ENCODE data around the gene SORCS1.

SORCS1 gene

DNA sequence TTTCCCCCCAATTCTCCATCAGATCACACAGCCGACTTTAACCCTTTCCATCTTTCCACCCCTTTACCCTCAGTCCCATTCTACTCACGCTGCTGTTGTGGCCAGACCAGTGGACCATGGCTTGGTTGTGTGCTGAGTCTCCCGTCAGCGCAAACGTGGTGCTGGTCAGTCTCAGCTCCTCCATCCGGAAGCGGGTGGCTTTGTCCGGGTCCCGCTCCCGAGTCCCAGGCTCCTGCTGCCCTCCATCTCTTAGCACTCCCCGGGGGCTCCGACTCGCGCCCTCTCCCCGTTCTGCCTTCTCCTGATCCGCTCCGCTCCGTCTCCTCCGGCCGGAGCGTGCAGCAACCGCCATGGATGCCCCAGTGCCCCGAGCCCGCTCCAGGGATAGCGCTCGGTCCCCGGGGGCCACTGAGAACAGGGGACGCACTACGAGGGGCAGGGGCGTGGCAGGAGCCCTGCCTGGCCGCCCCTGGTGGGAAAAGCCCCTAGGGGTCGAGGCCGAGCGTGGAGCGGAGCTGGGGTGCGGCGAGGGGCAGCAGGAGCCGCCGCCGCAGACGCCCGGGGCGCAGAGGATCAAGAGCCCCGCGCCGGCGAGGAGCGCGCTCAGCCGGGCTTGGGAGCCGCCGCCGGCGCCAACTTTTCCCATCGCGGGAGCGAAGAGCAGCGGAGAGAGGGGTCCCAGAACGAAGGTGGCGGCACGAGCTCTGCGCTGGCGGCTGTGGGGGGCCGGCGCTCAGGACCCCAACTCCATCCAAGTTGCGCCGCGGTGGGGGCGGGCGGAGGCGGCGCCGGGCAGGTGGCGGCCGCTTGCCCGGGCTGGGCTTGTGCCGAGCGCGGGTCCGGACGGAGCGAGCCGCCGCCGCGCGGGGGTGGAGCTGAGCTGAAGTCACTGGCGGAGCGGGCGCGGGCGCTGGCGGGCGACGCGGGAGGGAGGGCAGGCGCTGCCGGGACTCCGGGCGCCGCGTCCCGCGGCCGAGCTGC, at the start of gene SORCS1:
Gene SORCS1 (minus strand): TSS at position 826 of the 981 bp plus-strand sequence.
- no peak for DNase-seq (ENCODE audit: low read depth in 3 of 3)

DNA sequence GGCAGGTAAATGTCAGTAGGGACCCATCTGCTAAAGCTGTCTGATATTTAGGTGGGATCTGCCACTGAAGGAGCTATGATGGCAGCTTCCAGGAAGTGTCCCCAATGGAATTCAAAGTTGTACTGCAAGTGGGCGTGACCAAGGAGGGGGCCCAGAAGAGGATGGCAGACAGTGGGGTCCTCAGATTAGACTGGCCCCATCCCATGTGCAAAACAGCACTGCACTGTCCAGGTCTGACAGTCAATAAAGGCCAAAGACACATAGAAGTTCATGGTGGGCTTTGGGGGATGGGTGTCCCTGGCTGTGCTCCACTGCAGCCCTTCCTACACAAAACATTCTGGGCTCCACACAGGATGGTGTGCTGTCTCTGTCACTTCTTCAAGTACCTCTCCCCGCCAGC, 49.8 kb upstream of the SORCS1 start:
- DNase-seq (ENCODE audit: low read depth in 3 of 3): no peak

- DNase-seq (ENCODE audit: low read depth in 3 of 3): no peak
Observed at GRCh38 chr10:107213861-107214260, 49.4 kb upstream of the SORCS1 start.

DNA sequence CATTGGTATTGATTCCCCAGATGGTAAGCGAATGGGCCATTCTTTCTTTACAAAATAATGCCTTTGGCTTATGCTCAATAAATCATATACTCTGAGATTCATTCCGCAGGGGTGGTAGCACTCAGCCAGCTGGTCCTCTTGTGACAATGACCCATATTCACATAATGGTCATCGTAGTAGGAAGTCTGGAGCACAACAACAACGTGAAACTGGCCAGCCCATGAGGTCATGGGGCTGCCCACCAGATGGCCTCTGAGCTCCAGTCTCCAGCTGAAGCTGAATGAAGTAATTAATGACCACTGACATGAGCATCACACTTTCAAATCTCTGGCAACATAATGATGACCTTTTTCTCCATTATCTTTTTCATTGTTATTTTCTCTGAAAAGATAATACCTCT, 42.3 kb upstream of the SORCS1 start:
- DNase-seq (ENCODE audit: low read depth in 3 of 3): no peak

GRCh38 chr10:107169516-107169915, 5.0 kb upstream of the SORCS1 start:
- no peak for DNase-seq (ENCODE audit: low read depth in 3 of 3)

DNA sequence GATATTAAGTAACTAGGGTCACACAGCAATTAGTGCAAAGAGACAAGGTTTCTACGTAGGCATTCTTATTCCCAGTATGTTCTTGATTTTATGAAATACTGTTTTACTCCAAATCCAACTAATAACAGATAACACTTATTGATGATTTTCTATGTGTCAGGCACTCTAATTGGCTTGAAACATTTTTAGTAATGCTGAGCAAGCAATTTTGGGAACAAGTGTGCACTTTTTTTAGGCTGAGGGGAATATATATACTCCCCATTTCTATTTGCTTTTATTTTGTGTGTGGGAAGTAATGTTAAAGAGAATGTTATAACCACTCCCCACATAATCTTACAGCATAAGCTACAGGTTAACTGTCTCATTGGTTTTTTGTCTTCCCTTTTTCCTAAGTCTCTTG, 4.2 kb upstream of the SORCS1 start:
- DNase-seq (ENCODE audit: low read depth in 3 of 3): no peak

- no peak for DNase-seq (ENCODE audit: low read depth in 3 of 3)
Observed at GRCh38 chr10:107166403-107166802, 1.9 kb upstream of the SORCS1 start.

GRCh38 chr10:107164992-107165391, 486 bp upstream of the SORCS1 start:
- no peak for DNase-seq (ENCODE audit: low read depth in 3 of 3)

DNA sequence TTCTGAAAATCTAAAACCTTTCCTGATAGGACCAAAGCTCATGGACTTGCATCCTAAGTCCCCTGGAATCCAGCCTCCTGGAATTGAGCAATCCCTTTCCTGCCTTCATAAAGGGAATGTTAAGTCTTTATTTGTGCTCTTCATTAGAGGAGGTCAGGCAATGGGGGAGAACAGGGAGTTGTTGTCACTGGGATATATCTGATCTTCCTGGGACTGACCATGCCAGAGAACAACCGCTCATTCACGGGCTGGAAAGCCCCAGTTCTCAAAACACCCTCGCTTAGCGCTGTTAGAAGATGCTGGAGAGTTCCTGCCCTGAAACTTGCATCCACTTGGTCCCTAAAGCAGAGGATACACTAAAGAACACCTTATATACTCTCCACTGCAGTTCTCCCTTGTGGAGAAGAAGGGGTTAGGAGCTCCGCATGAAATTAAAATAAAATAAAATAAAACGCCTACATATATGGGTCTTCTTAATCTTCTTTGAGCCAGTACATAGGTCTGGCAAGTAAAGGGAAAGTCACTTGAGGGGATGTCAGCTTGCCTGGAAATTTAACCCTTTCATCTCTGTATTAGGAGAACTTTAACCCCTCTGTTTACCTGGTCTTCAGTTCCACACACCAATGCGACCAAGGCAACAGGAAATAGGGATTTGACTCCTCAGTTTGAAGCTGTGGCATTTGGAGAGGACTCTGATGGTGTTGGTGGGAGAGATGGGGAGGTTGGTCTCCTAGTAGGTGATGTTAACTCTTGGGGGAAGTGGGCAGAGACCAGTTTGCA, 1.2 kb downstream of the SORCS1 start:
- DNase-seq (ENCODE audit: low read depth in 3 of 3): no peak

DNA sequence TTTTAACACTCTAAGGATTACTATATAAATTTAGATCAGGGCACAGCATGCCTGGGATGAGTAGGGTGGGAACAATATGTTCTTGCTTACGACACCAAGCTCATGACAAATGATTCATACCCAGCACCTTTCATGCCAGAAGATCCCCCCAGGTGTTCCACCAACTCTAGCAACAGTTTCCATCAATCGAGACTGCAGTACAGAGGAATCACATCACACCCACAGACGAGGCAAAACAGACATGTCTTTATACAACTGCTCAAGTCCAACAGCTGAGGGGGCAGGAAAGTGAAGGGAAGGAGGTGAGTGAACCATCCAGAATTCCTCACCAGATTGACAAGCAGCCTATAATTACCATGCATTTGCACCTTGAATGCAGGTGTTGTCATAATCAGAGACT, 3.6 kb downstream of the SORCS1 start:
- no peak for DNase-seq (ENCODE audit: low read depth in 3 of 3)

GRCh38 chr10:107159871-107160270, 4.6 kb downstream of the SORCS1 start:
- DNase-seq (ENCODE audit: low read depth in 3 of 3): no peak

DNA sequence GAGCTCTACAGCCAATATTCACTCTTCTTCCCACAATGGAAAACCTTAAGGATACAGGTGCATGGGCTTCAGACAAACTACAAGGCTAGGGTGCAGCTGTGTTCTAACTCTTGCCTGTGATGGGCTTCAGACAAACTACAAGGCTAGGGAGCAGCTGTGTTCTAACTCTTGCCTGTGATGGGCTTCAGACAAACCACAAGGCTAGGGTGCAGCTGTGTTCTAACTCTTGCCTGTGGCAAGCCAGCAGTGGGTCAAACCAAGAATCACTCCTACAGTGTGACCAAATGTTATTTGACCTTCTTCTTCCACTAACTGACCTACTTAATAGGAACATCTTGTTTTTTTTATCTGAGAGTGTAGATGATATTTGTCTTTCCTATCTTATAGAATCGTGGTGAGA, 7.4 kb downstream of the SORCS1 start:
- no peak for DNase-seq (ENCODE audit: low read depth in 3 of 3)

- DNase-seq (ENCODE audit: low read depth in 3 of 3): no peak
Observed at GRCh38 chr10:107152087-107152486, 12.4 kb downstream of the SORCS1 start.

GRCh38 chr10:107148906-107149305, 15.6 kb downstream of the SORCS1 start:
- DNase-seq (ENCODE audit: low read depth in 3 of 3): no peak

GRCh38 chr10:107144490-107144889, 20.0 kb downstream of the SORCS1 start:
- DNase-seq (ENCODE audit: low read depth in 3 of 3): no peak

DNA sequence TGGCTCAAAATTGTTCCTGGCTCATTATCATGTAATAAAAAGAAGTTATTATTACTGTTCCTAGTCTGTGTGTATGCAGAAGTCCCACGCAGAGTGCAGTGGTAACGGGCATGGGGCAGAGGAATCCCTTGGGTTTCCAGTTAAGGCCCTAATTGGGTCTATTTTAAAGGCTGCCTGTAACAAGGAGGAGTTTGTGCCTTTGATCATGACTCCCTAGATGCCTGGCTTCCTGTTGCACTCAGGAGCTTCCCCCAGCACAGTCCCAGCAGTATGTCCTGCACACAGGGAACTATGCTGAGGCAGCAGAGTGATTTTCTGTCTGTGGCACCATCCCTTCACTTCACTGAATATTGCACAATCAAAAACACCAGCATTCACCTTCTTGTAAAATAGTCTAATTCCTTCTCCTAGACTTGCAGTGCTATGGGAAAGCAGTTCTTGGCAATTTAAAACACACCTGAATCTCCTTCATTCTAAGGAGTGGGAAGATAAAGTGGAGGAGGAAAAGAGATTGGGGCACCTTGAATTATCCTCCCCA, 22.9 kb downstream of the SORCS1 start:
- no peak for DNase-seq (ENCODE audit: low read depth in 3 of 3)

GRCh38 chr10:107139237-107139636, 25.3 kb downstream of the SORCS1 start:
- DNase-seq (ENCODE audit: low read depth in 3 of 3): no peak

DNA sequence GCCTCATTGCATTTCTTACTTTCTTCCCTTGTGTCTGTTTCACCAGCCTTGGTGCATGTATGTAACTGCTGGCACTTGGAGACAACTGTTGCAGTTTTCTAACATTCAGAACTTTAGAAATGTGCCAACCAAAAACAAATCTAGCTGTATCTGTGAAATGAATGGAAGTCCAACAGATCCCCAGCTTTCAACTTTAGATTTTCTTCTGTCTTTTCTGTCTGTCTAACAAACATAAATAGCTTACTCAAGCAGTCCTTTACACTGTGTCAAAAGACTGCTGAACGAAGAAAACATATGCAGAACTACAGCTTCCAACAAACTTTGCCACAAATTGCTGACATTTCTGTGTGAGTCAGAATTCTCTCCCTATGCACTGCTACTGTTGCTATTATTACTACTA, 30.9 kb downstream of the SORCS1 start:
- no peak for DNase-seq (ENCODE audit: low read depth in 3 of 3)

GRCh38 chr10:107129000-107129399, 35.5 kb downstream of the SORCS1 start:
- no peak for DNase-seq (ENCODE audit: low read depth in 3 of 3)

- DNase-seq (ENCODE audit: low read depth in 3 of 3): no peak
Observed at GRCh38 chr10:107126512-107127065, 37.9 kb downstream of the SORCS1 start.

DNA sequence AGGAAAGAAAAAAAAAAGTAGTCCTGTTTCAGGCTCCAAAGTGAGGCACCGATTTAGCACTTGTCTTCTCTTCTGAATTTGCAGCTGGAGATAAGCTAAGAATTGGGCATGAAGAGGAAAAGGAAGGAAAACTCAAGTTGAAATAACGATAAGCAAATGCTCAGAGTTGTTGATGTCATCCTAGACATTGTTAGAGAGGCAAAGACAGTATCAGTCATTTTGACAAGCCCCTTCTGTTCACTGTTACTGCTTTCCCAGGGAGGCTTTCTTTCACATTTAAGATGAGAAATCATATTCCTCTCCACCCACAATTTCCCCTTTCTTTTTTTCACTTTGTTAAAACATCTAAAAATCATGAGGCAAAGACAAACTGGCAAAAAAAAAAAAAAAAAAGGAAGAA, 41.8 kb downstream of the SORCS1 start:
- DNase-seq (ENCODE audit: low read depth in 3 of 3): no peak

GRCh38 chr10:107118866-107119265, 45.6 kb downstream of the SORCS1 start:
- no peak for DNase-seq (ENCODE audit: low read depth in 3 of 3)
